Kasumi-1 (cell line): Measurements from ENCODE around the gene DCP1A.
A peak's percentile ranks its signal among the peaks of the same experiment; 100 is the strongest.

Experiments
- DNase-seq, 2 experiments: peaks; one replicate each; lab custom pipeline; 2025; lab: John Stamatoyannopoulos, UW

DCP1A gene

DNA sequence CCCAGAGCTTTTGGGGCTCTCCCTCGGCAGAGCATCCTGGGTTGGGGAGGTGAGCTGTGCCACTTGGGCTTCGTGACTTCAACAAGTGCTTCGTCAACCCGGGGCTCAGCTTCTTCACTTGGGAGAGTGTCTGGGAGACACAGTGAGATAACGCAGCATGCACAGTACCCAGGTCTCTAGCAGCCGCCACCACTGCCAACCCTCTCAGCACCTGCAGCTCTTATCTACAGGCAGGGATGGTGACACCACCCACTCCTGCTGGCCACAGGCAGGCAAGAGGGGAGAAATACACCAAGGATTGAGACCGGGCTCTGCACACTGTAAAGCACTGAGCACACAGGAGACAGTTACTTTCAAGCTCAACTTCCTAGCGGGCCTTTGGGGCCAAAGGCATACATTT lies 103.1 kb downstream of the DCP1A start:
- DNase-seq: no peak

DNA sequence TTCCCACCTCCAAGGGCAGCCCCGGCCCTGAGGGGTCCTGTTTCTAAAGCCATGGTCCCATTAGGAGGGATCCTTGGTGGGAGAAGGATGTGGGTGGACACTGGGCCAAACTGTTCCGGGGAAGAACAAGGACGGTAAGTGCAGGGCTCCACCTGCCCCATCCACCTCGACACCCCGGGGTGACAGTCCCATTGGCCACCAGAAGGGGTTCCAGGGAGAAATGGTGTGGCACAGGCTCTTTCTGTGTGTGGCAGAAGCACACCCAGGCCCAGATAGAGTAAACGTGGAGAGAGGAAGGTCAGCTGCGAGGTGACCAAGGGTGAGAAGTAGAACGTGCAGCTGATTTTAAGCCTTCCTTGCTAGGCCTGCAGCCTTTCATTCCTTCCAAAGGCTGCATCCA lies 103.6 kb downstream of the DCP1A start:
- DNase-seq: no peak

GRCh38 chr3:53243165-53243564 lies 104.2 kb downstream of the DCP1A start:
- DNase-seq: no peak

DNA sequence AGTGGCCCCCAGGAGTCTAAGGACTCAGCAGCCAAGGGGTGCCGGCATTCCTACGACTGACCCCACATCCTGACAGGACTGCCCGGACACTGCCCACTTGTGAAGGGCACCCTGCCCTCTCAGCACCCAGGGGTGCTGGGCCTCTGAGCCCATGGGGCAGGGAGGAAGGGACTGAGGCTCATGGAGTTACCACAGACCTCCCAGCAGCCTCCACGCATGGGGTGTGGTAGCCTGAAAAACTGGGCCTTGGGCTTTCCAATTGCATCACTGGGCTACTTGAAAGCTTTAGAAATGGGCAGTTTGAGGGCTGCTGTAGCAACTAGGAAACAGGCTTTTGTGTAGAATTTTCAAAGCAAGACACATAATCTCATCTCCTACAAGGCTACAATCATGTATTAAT lies 104.7 kb downstream of the DCP1A start:
- DNase-seq: no peak

GRCh38 chr3:53242155-53242554 lies 105.2 kb downstream of the DCP1A start:
- DNase-seq: no peak

DNA sequence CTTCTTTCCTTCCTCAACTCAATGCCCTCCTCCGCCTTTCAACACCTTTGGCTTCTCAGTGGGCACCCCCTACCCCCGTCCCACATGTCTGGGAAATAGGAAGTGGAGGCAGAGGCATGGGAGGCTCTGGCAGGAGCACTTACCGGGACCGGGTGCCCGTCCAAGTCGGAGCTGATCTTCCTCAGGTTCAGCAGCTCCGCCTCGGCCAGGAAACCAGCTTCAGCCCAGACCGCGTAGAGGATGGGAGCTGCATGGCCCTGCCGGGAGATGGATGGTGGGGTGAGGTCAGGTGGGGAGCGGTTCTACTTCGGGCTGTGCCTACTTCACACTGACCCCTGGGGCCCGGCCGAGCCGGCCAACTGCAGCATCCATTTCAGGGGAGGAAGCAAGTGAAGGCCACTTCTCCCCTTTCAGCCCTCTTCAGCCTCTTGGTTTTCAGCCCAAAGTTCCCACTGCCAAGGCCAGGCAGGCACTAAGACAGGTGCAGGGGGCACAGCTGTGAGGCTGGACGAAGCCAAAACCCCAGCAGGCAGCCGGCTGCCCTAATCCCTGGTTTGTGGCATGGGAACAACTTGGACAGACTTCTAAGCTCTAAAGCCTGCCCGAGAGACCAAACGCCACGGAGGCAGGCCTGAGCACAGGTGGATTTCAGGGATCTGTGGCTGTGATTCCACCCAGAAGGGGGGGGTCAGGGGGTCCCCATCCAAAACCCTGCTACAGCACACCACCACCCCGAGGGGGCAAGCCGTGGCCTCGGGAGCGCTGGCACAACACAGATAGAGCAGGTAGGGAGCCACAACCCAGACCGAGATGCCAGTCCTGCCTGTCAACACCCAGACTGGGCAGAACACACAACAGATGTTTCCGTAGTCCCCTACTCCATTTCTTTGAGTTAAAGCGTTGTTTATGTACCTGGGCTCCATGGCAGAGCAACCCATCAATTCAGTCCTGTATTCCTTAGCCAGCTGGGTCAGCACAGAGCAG lies 106.1 kb downstream of the DCP1A start:
- no peak for DNase-seq

DNA sequence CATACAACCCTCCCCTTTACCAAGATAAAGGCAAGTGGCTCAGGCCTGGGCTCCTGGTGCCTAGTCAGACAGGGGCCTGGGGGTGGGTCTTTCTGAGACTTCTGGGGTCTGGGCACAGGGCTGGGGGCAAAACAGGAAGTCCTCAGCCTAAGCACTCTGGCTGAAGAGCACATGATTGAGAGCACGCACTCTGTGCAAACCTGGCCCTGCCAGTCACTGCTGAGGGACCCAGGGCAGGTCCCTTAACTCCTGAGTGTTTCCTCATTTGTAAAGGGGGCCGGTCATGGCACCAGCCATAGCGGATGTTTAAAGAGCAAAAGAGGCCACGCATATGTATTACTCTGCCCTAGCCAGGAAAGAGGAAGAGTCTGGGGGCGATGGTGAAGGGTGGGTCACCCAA lies 107.5 kb downstream of the DCP1A start:
- DNase-seq: no peak

GRCh38 chr3:53238886-53239285 lies 108.5 kb downstream of the DCP1A start:
- no peak for DNase-seq

- no peak for DNase-seq
These were observed 109.1 kb downstream of the DCP1A start for GRCh38 chr3:53238051-53238850.

GRCh38 chr3:53236112-53236841 lies 111.1 kb downstream of the DCP1A start:
- peak; percentile 45 to 67 for DNase-seq

DNA sequence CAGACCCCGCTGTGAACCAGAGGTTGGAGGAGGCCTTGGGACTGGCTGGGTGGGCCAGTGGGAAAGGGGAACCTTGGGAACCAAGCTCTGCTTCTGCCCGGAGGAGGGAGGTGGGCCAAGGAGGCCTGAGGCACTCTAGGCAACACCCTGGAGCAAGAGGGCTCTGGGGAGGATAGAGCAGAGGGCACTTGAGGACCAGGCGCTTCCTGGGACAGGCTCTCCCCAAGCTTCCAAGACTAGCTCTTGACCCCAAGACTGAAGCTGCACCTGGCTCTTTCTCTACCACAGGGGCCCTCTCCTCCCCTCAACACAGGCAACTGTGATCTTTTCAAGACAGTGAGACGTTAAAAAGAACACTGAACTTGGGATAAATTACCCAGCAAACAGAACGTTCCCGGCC lies 111.8 kb downstream of the DCP1A start:
- no peak for DNase-seq

- DNase-seq: no peak
These were observed 112.5 kb downstream of the DCP1A start for GRCh38 chr3:53234841-53235232.

- no peak for DNase-seq
These were observed 113.1 kb downstream of the DCP1A start for GRCh38 chr3:53234130-53234840.
